Epidermal melanocyte (primary cell): ENCODE measurements around the gene APC2.
"Not testable (repeated sequence)": the region's sequence is repeated elsewhere in the genome, so short reads cannot be mapped to it uniquely, and the experiment has no call there.

ENCODE experiments used
- DNase-seq: peaks from one replicate; pipeline ENCODE4 v3.0.0; 2011; ENCODE audit warnings: low spot score; ENCODE audit not compliant: insufficient read length

The APC2 gene

GRCh38 chr19:1412995-1413800 lies 36.7 kb upstream of the APC2 start:
- no peak for DNase-seq

- DNase-seq, result no peak
Measured at GRCh38 chr19:1416014-1416841, 33.7 kb upstream of the APC2 start.

- no peak for DNase-seq
Measured at GRCh38 chr19:1417145-1417544, 32.8 kb upstream of the APC2 start.

GRCh38 chr19:1417681-1418495 lies 32.0 kb upstream of the APC2 start:
- no peak for DNase-seq

- no peak for DNase-seq
Measured at GRCh38 chr19:1418496-1418775, 31.5 kb upstream of the APC2 start.

- DNase-seq, result no peak
Measured at GRCh38 chr19:1418951-1419738, 30.8 kb upstream of the APC2 start.

GRCh38 chr19:1420085-1420484 lies 29.8 kb upstream of the APC2 start:
- DNase-seq, result not testable (repeated sequence)

GRCh38 chr19:1420590-1420989 lies 29.3 kb upstream of the APC2 start:
- no peak for DNase-seq

- no peak for DNase-seq
Measured at GRCh38 chr19:1421218-1421957, 28.5 kb upstream of the APC2 start.

GRCh38 chr19:1421958-1422305 lies 28.0 kb upstream of the APC2 start:
- DNase-seq, result no peak

- DNase-seq, result no peak
Measured at GRCh38 chr19:1422360-1422759, 27.6 kb upstream of the APC2 start.

- DNase-seq, result no peak
Measured at GRCh38 chr19:1422943-1423342, 27.0 kb upstream of the APC2 start.

- DNase-seq, result no peak
Measured at GRCh38 chr19:1423436-1424191, 26.3 kb upstream of the APC2 start.

- no peak for DNase-seq
Measured at GRCh38 chr19:1424192-1424955, 25.5 kb upstream of the APC2 start.

GRCh38 chr19:1425102-1425837 lies 24.7 kb upstream of the APC2 start:
- DNase-seq, result no peak

- DNase-seq, result no peak
Measured at GRCh38 chr19:1425902-1426301, 24.0 kb upstream of the APC2 start.

GRCh38 chr19:1426736-1427135 lies 23.2 kb upstream of the APC2 start:
- no peak for DNase-seq

- no peak for DNase-seq
Measured at GRCh38 chr19:1427221-1427920, 22.6 kb upstream of the APC2 start.
